Keratinocyte (primary cell): ENCODE data around the gene ARMS2.

ENCODE experiments used
- EZH2 ChIP-seq: IDR thresholded peaks from one replicate; pipeline ENCODE4 v1.6.1; 2012; ENCODE audit warnings: inconsistent platforms, mild to moderate bottlenecking, low read length, moderate library complexity
- TF ChIP-seq, protein P1 (sequence below), 3 experiments: IDR thresholded peaks in 1 of 3; conservative IDR thresholded peaks in 1 of 3; optimal IDR thresholded peaks in 1 of 3; 2 replicates in 2 of 3; 3 replicates in 1 of 3; pipeline versions ENCODE3 to v1.5.1; 2011; ENCODE audit warnings: low read length in 3 of 3, mild to moderate bottlenecking in 3 of 3, moderate library complexity in 2 of 3, control low read depth in 1 of 3, inconsistent platforms in 1 of 3; ENCODE audit not compliant: insufficient read depth in 2 of 3; ENCODE audit errors: extremely low read depth in 1 of 3

DNA sequence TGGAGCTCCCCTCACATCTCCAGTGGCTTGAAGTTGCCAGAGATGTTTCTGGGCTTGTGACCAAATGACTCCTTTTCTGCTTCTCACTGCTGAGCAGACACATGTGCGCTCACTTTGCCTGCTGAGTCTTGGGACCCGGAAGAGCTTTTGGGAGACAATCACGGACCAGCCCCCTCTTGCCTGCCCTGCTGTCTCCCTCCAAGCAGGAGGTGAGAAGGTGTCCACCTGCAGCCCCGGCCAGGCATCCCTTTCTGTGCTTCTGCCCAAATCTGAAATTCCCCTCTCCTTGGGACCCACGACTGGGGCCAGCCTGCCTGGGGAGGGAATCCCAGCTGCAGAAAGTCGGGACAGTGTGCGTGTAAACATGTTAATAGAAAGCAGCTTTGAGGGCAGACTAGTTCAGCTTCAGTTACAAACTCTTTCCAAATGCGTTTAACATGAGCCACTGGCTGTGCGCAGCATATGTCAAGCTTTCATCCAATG is 38.6 kb downstream of the ARMS2 start:
- TF ChIP-seq, protein P1, sequence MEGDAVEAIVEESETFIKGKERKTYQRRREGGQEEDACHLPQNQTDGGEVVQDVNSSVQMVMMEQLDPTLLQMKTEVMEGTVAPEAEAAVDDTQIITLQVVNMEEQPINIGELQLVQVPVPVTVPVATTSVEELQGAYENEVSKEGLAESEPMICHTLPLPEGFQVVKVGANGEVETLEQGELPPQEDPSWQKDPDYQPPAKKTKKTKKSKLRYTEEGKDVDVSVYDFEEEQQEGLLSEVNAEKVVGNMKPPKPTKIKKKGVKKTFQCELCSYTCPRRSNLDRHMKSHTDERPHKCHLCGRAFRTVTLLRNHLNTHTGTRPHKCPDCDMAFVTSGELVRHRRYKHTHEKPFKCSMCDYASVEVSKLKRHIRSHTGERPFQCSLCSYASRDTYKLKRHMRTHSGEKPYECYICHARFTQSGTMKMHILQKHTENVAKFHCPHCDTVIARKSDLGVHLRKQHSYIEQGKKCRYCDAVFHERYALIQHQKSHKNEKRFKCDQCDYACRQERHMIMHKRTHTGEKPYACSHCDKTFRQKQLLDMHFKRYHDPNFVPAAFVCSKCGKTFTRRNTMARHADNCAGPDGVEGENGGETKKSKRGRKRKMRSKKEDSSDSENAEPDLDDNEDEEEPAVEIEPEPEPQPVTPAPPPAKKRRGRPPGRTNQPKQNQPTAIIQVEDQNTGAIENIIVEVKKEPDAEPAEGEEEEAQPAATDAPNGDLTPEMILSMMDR (optimal IDR thresholded peaks at IDR 0.05 in 1 of 3, IDR thresholded peaks at IDR 0.05 in 1 of 3, conservative IDR thresholded peaks at IDR 0.05 in 1 of 3; ENCODE audit: extremely low read depth in 1 of 3, insufficient read depth in 2 of 3, low read length in 3 of 3), result no peak
- TF ChIP-seq EZH2, result no peak
